K562 (cell line): ENCODE results near the gene LTBP1. TPM values are rescaled to one million over a fixed set of nuclear protein-coding genes. Genes with fewer than 3 reads are reported as not detected.

Experiments used
- ADNP ChIP-seq: fragments of 200-800 bp; sonication (Bioruptor generic); IDR thresholded peaks from 2 replicates; pipeline ENCODE4 v1.6.1; 2016; ENCODE audit warnings: missing genetic modification characterization, missing compliant biosample characterization
- CBX3 ChIP-seq, 2 experiments: IDR thresholded peaks; 1 replicate in 1 of 2; 2 replicates in 1 of 2; pipeline ENCODE4 v1.6.1; 2012; ENCODE audit warnings: inconsistent platforms in 2 of 2, low read length in 2 of 2, borderline replicate concordance in 1 of 2, control low read depth in 1 of 2
- CC2D1A ChIP-seq: fragments of 450-650 bp; IDR thresholded peaks from 2 replicates; pipeline ENCODE4 v1.6.1; 2017; ENCODE audit warnings: mild to moderate bottlenecking
- KLF13 ChIP-seq: fragments of 450-650 bp; IDR thresholded peaks from 2 replicates; pipeline ENCODE4 v1.6.1; 2016; ENCODE audit warnings: missing genetic modification characterization, low read depth, mild to moderate bottlenecking, missing compliant biosample characterization, moderate library complexity, borderline replicate concordance
- NR1H2 ChIP-seq: sonication (generic); formaldehyde crosslinking; IDR thresholded peaks from 2 replicates; pipeline ENCODE4 v1.4.0; 2020; ENCODE audit warnings: mild to moderate bottlenecking, missing genetic modification reagents
- RAD21 ChIP-seq, 2 experiments: fragments of 250-450 bp in 1 of 2; fragments of 450-650 bp in 1 of 2; sonication (Bioruptor Pico) in 1 of 2; formaldehyde crosslinking in 1 of 2; IDR thresholded peaks in 1 of 2; conservative IDR thresholded peaks in 1 of 2; 2 replicates each; pipeline versions ENCODE4 v1.4.0 to v1.8.0; 2020 to 2022; ENCODE audit warnings: mild to moderate bottlenecking in 2 of 2, moderate library complexity in 1 of 2
- SMC3 ChIP-seq: conservative IDR thresholded peaks from 2 replicates; pipeline ENCODE4 v1.6.1; 2011; ENCODE audit warnings: low read depth, low read length, improper control_type of control experiment; ENCODE audit not compliant: insufficient read depth
- STAG1 ChIP-seq: sonication (generic); formaldehyde crosslinking; IDR thresholded peaks from 2 replicates; pipeline ENCODE4 v1.5.0; 2020; ENCODE audit warnings: missing genetic modification reagents, borderline replicate concordance
- ZNF232 ChIP-seq: sonication (generic); formaldehyde crosslinking; IDR thresholded peaks from 2 replicates; pipeline ENCODE4 v1.8.0; 2022; ENCODE audit warnings: mild to moderate bottlenecking, missing genetic modification reagents
- polyA plus RNA-seq, 8 experiments: library from polyadenylated mRNA; depleted of rRNA in 4 of 8; stranded (reverse) in 5 of 8; unstranded in 3 of 8; fragments of >200 nt; fragmentation: Nextera tagmentation in 2 of 8; fragmentation: Illumina TruSeq in 1 of 8; extraction: Ambion mirVana in 2 of 8; extraction: Trizol in 1 of 8; gene quantifications; 2 replicates each; pipeline versions ENCODE4 v1.2.1 to v1.2.3, GENCODE V29; 2011 to 2014; ENCODE audit warnings: inconsistent platforms in 1 of 8, missing spikeins in 1 of 8
- total RNA-seq, 7 experiments: library from RNA; depleted of rRNA in 6 of 7; stranded (reverse); fragments of >200 nt in 6 of 7; fragmentation: Illumina TruSeq in 2 of 7; extraction: Trizol in 2 of 7; gene quantifications; 2 replicates each; pipeline versions ENCODE4 v1.2.1 to v1.2.3, GENCODE V29; 2011 to 2021; ENCODE audit warnings: low replicate concordance in 1 of 7
- TF ChIP-seq, protein P1 (sequence below), 2 experiments: fragments of 450-650 bp; formaldehyde crosslinking in 1 of 2; IDR thresholded peaks; 2 replicates each; pipeline versions ENCODE4 v1.4.0 to v1.6.1; 2014 to 2020; ENCODE audit warnings: mild to moderate bottlenecking in 2 of 2, borderline replicate concordance in 1 of 2, low read depth in 1 of 2
- TF ChIP-seq, protein P2 (sequence below), 3 experiments: IDR thresholded peaks in 2 of 3; conservative IDR thresholded peaks in 1 of 3; 2 replicates each; pipeline ENCODE4 v1.5.1; 2011 to 2012; ENCODE audit warnings: low read length in 3 of 3, mild to moderate bottlenecking in 3 of 3, control low read depth in 2 of 3, improper control_type of control experiment in 1 of 3, inconsistent platforms in 1 of 3, low read depth in 1 of 3, mixed read lengths in 1 of 3, moderate library complexity in 1 of 3; ENCODE audit not compliant: insufficient read depth in 2 of 3
- TF ChIP-seq, protein P3 (sequence below): fragments of 450-650 bp; IDR thresholded peaks from 2 replicates; pipeline ENCODE4 v1.6.1; 2016; ENCODE audit warnings: mild to moderate bottlenecking

The LTBP1 gene
- total and polyA plus RNA-seq, 9 of the 15 experiments (the other 6 are each of a cell fraction or from before 2014, with no cell fraction given) = 3.6 to 16.4 (median 8.5) TPM

DNA sequence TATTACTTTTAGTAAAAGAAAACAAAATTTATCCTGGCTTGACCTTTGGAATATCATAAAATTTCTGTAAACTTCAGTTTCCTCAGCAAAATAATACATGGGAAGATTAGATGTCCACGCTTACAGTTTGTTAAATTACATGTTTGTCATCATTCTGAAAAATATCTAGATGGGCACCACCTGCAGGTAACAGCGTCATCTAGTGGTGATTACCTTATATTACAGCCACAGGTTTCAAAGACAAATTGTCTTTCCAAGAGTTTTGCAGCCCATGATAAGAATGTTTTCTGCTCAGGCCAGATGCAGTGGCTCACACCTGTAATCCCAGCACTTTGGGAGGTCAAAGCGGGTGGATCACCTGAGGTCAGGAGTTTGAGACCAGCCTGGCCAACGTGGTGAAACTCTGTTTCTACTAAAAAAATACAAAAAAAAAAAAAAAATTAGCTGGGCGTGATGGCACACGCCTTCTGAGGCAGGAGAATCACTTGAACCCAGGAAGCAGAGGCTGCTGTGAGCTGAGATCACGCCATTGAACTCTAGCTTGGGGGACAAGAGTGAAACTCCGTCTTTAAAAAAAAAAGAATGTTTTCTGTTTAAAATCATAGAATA, 433.4 kb downstream of the LTBP1 start (continued):
- TF ChIP-seq, protein P1, sequence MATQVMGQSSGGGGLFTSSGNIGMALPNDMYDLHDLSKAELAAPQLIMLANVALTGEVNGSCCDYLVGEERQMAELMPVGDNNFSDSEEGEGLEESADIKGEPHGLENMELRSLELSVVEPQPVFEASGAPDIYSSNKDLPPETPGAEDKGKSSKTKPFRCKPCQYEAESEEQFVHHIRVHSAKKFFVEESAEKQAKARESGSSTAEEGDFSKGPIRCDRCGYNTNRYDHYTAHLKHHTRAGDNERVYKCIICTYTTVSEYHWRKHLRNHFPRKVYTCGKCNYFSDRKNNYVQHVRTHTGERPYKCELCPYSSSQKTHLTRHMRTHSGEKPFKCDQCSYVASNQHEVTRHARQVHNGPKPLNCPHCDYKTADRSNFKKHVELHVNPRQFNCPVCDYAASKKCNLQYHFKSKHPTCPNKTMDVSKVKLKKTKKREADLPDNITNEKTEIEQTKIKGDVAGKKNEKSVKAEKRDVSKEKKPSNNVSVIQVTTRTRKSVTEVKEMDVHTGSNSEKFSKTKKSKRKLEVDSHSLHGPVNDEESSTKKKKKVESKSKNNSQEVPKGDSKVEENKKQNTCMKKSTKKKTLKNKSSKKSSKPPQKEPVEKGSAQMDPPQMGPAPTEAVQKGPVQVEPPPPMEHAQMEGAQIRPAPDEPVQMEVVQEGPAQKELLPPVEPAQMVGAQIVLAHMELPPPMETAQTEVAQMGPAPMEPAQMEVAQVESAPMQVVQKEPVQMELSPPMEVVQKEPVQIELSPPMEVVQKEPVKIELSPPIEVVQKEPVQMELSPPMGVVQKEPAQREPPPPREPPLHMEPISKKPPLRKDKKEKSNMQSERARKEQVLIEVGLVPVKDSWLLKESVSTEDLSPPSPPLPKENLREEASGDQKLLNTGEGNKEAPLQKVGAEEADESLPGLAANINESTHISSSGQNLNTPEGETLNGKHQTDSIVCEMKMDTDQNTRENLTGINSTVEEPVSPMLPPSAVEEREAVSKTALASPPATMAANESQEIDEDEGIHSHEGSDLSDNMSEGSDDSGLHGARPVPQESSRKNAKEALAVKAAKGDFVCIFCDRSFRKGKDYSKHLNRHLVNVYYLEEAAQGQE (IDR thresholded peaks at IDR 0.05; ENCODE audit: borderline replicate concordance) = peak; percentile 56; the same call in 1 of the 2 replicates
- TF ChIP-seq, protein P1 (CRISPR knock-in tag; IDR thresholded peaks at IDR 0.05; ENCODE audit: low read depth) = no peak
- TF ChIP-seq SMC3 (peak; percentile 50), ZNF232 (CRISPR knock-in tag) (no peak), CBX3 (IDR thresholded peaks at IDR 0.05; ENCODE audit: borderline replicate concordance in 1 of 2, low read length in 2 of 2) (peak in 1 of 2 experiments; percentile 74; a peak in 2 of 3 replicates), KLF13 (tag) (no peak), RAD21 (CRISPR knock-in tag; conservative IDR thresholded peaks at IDR 0.05 in 1 of 2, IDR thresholded peaks at IDR 0.05 in 1 of 2) (peak; percentile 61 to 90), CC2D1A (peak; percentile 66), ADNP (tag) (peak; percentile 83), STAG1 (CRISPR knock-in tag) (peak; percentile 24; the same call in 1 of the 2 replicates), NR1H2 (CRISPR knock-in tag) (no peak)
- TF ChIP-seq, protein P2, sequence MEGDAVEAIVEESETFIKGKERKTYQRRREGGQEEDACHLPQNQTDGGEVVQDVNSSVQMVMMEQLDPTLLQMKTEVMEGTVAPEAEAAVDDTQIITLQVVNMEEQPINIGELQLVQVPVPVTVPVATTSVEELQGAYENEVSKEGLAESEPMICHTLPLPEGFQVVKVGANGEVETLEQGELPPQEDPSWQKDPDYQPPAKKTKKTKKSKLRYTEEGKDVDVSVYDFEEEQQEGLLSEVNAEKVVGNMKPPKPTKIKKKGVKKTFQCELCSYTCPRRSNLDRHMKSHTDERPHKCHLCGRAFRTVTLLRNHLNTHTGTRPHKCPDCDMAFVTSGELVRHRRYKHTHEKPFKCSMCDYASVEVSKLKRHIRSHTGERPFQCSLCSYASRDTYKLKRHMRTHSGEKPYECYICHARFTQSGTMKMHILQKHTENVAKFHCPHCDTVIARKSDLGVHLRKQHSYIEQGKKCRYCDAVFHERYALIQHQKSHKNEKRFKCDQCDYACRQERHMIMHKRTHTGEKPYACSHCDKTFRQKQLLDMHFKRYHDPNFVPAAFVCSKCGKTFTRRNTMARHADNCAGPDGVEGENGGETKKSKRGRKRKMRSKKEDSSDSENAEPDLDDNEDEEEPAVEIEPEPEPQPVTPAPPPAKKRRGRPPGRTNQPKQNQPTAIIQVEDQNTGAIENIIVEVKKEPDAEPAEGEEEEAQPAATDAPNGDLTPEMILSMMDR (IDR thresholded peaks at IDR 0.05 in 2 of 3, conservative IDR thresholded peaks at IDR 0.05 in 1 of 3; ENCODE audit: insufficient read depth in 2 of 3, low read depth in 1 of 3, low read length in 3 of 3) = peak; percentile 59 to 79 (median 77)
- TF ChIP-seq, protein P3, sequence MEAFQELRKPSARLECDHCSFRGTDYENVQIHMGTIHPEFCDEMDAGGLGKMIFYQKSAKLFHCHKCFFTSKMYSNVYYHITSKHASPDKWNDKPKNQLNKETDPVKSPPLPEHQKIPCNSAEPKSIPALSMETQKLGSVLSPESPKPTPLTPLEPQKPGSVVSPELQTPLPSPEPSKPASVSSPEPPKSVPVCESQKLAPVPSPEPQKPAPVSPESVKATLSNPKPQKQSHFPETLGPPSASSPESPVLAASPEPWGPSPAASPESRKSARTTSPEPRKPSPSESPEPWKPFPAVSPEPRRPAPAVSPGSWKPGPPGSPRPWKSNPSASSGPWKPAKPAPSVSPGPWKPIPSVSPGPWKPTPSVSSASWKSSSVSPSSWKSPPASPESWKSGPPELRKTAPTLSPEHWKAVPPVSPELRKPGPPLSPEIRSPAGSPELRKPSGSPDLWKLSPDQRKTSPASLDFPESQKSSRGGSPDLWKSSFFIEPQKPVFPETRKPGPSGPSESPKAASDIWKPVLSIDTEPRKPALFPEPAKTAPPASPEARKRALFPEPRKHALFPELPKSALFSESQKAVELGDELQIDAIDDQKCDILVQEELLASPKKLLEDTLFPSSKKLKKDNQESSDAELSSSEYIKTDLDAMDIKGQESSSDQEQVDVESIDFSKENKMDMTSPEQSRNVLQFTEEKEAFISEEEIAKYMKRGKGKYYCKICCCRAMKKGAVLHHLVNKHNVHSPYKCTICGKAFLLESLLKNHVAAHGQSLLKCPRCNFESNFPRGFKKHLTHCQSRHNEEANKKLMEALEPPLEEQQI = peak; percentile 31; the same call in 1 of the 2 replicates
- TF ChIP-seq, all 486 proteins: peak for 11
